Measurements from ENCODE around the gene NUDT16L1. TPM values are rescaled to one million over a fixed set of nuclear protein-coding genes. Genes with fewer than 3 reads are reported as not detected.
A peak's percentile ranks its signal among the peaks of the same experiment; 100 is the strongest.

The NUDT16L1 gene
- total RNA-seq, 1 experiment from 2014 or later, result 61.9 TPM

DNA sequence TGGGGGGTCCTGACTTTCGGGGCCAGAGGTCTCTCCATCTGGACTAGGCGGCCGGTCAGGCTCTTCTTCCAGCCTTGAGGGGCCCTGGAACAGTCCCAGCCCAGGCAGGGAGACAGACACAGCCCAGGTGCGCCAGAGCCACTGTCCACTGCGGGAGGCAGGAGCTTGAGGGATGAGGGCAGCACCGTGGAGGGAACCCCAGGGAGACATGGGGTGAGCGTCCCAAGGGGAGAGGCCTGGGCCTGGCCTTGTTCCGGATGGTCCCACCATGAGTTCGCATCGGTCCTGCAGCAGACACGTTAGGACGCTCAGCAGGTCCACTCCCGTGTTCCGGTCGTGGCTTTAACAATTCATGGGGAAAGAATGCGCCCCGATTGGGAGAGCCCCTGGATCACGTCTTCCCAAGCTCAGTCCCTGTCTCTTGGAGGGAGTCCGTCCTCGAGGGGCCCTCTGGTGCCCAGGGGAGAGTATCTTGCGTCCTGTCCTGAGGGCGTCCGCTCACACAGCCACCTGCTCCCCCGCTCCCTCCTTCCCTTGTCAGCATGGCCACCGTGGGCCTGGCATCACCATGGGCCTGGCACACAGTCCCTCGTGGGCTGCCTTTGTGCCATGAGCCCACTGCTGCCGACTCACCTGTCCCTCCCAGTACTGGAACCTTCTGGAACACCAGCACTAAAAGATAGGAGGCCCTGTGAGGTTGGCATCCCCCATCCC is 6.7 kb upstream of the NUDT16L1 start:
- peaks cover 51% of the 10 kb centered on the region for H3K36me3 ChIP-seq
- DNase-seq, result no peak
- no peaks in the 10 kb centered on the region for H3K9me3 ChIP-seq
- H3K4me3 ChIP-seq, result no peak overlapping the region
- H3K27me3 ChIP-seq, result no peaks in the 10 kb centered on the region

DNA sequence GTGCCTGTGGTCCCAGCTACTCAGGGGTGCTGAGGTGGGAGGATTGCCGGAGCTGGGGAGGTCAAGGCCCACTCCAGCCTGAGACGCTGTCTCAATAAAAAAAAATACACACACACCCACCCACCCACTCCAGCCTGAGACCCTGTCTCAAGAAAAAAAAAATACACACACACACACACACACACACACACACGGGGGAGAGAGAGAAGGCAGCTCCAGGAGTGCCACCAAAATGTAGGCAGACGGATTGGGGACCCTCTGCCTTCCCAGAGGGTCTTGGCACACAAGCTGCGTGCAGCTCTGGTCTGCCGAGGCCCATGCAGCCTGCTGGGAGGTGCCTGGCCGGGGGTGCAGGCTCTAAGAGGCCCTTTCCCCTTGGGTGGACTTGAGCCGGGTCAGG is 5.9 kb upstream of the NUDT16L1 start:
- DNase-seq, result no peak
- peaks cover 47% of the 10 kb centered on the region for H3K36me3 ChIP-seq

DNA sequence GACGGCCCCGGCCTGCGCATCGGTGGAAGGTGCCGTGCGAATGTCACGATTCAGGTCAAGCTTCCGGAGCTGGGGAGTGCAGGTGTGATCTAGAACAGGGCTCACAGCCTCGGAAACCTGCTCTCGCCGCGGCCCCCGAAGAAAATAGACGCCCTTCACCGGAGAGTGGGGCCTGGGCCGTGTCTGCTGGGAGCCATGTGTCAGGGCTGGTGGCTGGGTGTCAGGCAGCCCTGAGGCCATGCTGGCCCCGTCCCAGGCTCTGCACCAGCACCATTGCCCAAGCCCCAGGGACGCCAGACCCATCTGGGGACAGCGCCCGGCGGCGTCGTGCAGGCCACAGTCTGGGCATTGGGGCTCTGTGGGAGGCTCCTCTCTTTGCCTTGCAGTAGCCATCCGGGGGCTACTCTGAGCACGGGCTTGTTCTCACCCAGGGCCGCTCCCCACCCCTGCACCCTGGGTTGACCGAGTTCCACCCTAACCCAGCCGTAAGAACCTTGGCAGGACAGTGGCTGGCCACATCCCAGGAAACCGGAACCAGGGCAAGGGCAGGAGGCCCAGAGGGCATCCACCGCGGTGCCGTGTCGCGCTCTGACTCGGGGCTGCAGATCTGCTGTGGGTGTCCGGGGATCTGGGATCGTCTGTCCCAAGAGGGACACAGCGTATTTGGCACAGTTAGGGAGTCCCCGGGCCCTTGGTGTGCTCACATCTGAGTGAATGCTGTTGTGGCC is 5.3 kb upstream of the NUDT16L1 start:
- Histone ChIP-seq H3K27me3 (no peaks in the 10 kb centered on the region), H3K4me3 (no peak overlapping the region), H3K9me3 (no peaks in the 10 kb centered on the region), H3K36me3 (peaks cover 40% of the 10 kb centered on the region)
- no peak for DNase-seq

More for the DNA sequence above, 5.9 kb upstream of the NUDT16L1 start:
- H3K9me3 ChIP-seq, result no peaks in the 10 kb centered on the region
- no peaks in the 10 kb centered on the region for H3K27me3 ChIP-seq
- H3K4me3 ChIP-seq, result no peak overlapping the region

DNA sequence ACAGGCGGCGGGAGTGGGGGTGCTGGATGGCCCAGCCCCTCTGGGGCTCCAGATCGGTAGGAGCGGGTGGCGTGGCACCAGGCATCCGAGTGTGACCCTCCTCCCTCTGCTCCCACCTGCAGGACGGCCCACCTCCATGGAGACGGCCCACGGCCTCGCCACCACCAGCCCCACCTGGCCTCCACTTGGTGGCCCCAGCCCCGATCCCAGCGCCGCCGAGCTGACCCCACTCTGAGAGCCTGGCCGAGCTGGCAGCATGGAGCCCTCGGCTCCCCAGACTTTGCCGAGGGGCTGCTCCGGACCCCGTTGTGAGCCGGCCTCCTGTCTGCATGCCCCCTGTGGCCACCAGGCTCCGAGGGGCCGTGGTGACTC is 4.7 kb upstream of the NUDT16L1 start:
- DNase-seq, result no peak
- H3K27me3 ChIP-seq, result no peaks in the 10 kb centered on the region
- H3K9me3 ChIP-seq, result no peaks in the 10 kb centered on the region
- no peak overlapping the region for H3K4me3 ChIP-seq
- H3K36me3 ChIP-seq, result peaks cover 38% of the 10 kb centered on the region

DNA sequence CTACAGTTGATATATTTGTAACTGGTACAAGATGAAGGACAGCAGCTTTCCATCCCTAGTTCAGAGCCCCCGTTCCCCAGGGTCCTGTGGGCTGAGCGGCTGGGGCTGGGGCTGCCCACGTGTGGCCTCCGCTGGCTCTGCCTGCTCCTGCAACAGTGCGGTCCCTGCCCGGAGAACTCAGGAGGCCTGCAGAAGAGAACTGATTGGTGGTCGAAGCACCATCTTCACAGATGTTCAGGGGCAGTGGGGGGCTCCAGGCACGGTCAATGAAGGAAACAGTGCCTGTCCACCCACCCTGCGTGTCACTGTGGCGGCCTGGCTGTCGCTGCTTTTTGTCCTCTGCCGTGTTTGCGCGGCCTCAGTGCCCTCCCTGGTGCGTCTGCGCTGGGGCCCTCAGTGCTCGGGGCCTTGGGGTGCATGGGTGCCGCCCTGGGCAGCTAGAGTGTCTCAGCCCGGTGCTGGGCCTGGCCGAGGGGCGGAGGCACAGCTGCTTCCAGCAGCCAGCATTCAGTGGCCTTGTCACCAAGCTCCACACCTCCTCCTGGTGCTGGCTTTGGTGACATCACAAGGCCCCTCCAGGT is 4.2 kb upstream of the NUDT16L1 start:
- Histone ChIP-seq H3K9me3 (no peaks in the 10 kb centered on the region), H3K36me3 (peaks cover 35% of the 10 kb centered on the region), H3K27me3 (no peaks in the 10 kb centered on the region), H3K4me3 (no peak overlapping the region)
- no peak for DNase-seq

DNA sequence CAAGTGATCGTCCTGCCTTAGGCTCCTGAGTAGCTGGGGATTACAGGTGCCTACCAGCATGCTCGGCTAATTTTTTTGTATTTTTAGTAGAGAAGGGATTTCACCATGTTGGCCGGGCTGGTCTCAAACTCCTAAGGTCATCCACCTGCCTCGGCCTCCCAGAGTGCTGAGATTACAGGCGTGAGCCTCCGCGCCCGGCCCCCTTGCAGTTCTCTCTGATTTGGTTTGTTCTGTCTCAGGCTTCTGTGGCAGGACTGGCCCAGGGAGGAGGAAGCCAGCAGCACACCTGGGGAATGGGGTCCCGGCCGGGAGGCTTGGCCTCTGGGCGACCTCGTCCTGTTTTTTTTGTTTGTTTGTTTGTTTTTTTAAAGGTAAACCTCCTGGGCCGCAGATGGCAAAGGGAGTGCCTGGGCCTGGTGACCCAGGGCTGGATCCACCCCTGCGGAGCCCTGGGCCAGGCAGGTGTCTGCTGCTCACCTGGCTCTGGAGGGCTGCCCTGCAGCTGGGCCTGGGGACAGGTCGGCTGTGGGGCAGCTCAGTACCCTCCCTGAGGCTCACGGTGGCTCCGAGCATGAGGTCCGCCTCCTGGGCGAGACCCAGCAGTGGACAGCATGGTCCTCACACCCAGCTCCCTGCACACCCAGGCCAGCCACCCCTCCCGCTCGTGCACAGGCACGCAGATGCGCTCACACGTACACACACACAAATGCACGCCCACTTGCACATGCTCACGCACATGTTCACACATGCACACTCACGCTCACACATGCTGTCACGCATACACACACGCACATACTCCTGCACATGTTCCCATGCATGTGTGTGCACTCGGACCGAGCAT is 3.3 kb upstream of the NUDT16L1 start:
- DNase-seq, result no peak
- H3K27me3 ChIP-seq, result no peaks in the 10 kb centered on the region
- H3K36me3 ChIP-seq, result peaks cover 32% of the 10 kb centered on the region
- no peaks in the 10 kb centered on the region for H3K9me3 ChIP-seq
- no peak overlapping the region for H3K4me3 ChIP-seq

DNA sequence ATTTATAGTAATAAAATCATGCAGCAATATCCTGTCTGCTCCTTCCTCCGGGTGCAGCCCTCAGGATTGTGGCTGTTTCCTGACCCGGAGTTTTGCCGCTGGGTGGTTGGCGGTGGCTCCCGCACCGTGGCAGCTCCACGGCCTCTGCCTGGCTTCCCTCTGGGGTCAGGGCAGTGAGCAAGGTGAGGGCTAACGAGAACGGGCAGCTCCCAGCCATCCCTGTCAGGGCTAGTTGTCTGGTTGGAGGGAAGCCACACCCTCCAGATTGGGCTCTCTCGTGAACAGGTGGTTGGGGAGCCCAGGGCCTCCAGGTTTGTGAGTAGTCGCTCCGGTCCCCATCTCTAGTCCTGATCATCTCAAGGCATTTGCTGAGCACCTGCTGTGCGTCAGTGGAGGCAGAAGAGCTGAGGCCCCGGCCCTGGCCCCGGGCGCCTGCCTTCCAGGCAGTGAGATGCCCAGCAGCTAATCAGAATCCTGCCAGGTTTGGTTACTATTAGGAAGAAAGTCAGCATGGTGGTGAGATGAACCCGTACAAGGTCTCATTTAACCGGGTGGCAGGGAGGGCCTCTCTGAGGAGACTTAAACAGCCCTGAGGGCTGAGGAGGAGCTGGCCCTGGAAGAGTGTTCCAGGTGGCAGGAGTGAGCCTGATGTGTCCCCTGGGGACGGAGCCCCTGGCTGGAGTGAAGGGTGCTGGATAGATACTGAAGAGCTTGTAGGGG is 2.3 kb upstream of the NUDT16L1 start:
- no peaks in the 10 kb centered on the region for H3K27me3 ChIP-seq
- no peak for DNase-seq
- H3K36me3 ChIP-seq, result peaks cover 36% of the 10 kb centered on the region
- no peak overlapping the region for H3K4me3 ChIP-seq
- H3K9me3 ChIP-seq, result no peaks in the 10 kb centered on the region

DNA sequence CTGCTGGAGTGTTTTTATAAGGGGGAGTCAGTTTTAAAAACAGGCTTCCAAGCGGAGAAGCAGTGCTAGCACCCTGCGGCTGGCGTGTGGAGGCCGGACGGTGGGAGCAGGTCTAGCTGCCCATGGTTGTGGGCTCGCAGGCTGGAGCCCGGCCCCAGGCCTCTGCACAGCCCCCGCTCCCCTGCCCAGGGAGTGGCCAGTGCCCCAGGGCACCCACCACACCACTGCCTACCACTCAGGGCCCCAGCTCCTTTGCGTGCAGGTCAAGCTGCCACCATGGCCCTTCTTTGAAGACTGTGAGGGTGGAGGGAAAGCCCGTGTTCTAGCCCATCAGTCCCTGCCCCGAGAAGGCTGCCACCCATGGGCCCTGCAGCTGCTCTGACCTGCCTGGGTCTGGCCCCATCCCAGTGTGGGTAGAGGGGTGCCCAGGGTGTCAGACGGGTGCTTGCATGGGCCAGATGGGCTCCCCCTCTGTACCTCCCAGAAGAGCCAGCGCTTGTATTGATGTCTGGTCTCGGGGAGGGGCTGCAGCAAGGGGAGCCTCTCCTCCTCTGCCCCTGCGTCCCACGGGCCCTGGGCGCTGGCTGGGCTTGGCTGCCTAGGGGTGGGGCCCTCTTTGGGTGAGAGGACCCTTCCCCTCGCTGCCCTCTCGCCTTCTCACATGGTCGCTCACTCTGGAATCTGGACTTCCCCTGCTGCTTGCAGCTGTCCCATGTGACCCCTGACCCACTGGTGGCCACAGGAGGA is 1.5 kb upstream of the NUDT16L1 start:
- Histone ChIP-seq H3K36me3 (peaks cover 41% of the 10 kb centered on the region), H3K4me3 (no peak overlapping the region), H3K27me3 (no peaks in the 10 kb centered on the region), H3K9me3 (no peaks in the 10 kb centered on the region)
- no peak for DNase-seq

DNA sequence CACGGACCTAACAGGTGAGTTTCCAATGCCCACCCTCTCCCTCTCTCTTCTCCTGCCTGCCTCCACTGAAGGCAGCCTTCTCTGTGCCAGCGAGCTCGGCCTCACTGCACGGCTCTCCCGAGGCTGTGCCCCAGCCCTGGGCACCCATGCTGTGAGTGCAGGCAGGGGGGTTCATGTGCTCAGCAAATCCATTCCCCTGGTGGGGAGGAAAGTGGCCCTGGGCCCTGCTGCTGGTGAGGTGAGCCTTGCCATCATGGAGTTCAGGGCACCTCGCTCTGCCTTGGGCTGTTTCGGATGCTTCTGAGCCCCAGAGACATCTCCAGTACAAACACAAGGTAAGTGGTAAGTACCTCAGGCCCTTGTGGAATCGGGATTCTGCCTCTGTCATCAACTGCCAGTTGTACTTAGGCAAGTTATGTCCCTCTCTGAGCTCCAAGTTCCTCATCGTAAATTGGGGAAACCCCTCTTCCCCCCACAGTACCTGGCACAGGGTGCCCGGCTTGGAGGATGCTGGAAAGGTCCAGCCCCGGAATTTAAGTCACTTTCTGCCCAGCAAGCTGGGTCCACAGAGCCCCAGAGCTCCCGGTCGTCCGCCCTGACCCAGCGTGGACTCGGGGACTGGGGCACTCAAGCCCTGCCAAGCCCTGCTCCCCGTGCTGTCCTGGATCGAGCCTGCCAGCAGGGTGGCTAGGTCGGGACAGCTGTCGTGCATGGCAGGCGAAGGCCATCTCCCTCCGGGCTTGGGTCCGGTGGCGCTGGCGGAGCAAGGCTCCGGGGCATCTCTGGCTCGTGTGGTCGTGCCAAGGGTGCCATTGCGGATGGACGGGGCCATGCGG is 684 bp upstream of the NUDT16L1 start:
- Histone ChIP-seq H3K4me3 (peak overlapping the region; percentile 71), H3K36me3 (peaks cover 49% of the 10 kb centered on the region), H3K27me3 (no peaks in the 10 kb centered on the region), H3K9me3 (no peaks in the 10 kb centered on the region)
- DNase-seq, result no peak

DNA sequence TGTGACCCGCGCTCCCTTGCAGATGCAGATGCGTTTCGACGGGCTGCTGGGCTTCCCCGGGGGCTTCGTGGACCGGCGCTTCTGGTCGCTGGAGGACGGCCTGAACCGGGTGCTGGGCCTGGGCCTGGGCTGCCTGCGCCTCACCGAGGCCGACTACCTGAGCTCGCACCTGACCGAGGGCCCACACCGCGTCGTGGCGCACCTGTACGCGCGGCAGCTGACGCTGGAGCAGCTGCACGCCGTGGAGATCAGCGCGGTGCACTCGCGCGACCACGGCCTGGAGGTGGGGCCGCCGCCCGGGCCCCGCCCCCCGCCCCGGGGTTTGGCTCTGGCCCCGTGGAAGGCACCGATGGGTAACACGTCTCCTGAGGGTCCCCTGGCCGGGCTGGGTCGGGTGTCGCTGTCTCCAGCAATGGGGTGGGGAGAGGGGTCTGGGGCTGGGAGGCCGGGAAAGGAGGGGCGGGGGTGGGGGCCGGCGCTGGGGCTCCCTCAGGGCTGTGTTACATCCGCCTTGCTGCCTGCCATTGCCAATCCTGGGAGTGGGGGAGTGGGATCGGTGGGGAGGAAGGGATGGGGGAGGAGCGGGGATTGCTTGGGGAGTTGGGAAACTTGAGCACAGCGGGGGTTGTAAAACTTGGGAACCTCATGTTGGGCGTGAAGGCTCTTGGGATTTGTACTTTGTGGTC is 737 bp downstream of the NUDT16L1 start:
- peaks cover 49% of the 10 kb centered on the region for H3K36me3 ChIP-seq
- peak overlapping the region; percentile 71 for H3K4me3 ChIP-seq
- no peaks in the 10 kb centered on the region for H3K27me3 ChIP-seq
- no peaks in the 10 kb centered on the region for H3K9me3 ChIP-seq
- peak; percentile 38 for DNase-seq

DNA sequence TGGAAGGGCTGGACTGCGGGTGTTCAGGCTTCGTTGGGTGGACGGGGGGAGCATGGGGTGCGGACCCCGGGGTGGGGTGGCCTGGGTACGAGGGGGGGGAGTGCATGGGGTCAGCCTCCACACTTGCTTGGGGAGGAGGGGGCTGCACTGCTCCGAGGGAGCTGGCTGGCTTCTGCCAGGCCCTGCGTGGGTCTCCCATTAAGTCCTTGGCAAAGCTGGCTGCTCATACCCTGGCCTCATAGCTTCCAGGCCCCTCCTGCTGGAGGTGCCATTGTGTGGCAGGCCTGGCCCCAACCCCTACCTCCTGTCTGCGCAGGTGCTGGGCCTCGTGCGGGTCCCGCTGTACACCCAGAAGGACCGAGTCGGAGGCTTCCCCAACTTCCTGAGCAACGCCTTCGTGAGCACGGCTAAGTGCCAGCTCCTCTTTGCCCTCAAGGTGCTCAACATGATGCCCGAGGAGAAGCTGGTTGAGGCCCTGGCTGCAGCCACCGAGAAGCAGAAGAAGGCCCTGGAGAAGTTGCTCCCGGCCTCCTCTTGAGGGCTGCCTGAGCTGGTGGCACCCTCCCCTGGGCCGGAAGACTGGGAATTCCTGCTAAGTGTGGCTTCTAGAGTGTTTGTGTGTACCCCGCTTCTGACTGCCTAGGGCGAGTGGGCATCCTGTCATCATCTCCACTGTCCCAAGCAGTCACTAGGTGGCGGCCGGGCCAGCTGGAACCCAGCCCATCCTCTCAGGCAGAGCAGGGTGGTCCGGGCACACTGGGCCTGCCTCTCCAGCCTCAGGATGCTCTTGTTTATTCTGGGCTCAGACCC is 1.5 kb downstream of the NUDT16L1 start:
- Histone ChIP-seq H3K9me3 (no peaks in the 10 kb centered on the region), H3K36me3 (peaks cover 52% of the 10 kb centered on the region), H3K4me3 (peak overlapping the region; percentile 71), H3K27me3 (no peaks in the 10 kb centered on the region)
- no peak for DNase-seq

DNA sequence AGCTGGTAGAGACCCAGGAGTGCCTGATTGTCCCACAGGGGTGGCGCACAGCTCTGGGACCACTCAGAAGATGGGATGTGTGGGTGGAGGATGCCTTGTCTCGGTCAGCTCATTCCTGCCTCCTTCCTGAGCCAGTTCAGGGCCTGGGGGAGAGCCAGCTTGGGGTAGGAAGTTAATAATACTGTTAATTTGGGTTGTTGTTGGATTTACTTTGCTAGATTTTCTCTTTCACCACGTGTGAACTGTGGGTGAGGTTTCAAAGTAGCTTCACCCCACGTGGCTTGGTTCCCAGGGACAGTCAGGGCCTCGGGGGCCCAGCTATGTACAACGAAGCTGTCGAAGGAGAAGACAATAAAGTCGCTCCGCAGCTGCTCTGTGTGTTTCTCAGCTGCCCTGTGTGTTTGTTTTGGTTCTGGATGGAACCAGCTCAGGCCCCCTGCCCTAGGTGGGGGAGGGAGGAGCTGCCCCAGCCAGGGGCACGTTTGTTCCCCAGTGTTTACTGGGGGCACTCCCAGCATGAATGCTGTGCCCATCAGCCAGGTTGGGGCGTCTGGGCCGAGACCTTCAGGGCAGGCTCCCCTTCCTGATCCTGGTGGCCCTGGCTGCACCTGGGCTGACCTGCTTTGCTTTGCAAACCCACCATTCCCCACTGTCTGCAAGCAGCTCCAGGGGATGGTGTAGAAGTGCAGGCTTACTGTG is 2.3 kb downstream of the NUDT16L1 start:
- DNase-seq, result no peak
- Histone ChIP-seq H3K4me3 (no peak overlapping the region), H3K36me3 (peaks cover 54% of the 10 kb centered on the region), H3K27me3 (no peaks in the 10 kb centered on the region), H3K9me3 (no peaks in the 10 kb centered on the region)

DNA sequence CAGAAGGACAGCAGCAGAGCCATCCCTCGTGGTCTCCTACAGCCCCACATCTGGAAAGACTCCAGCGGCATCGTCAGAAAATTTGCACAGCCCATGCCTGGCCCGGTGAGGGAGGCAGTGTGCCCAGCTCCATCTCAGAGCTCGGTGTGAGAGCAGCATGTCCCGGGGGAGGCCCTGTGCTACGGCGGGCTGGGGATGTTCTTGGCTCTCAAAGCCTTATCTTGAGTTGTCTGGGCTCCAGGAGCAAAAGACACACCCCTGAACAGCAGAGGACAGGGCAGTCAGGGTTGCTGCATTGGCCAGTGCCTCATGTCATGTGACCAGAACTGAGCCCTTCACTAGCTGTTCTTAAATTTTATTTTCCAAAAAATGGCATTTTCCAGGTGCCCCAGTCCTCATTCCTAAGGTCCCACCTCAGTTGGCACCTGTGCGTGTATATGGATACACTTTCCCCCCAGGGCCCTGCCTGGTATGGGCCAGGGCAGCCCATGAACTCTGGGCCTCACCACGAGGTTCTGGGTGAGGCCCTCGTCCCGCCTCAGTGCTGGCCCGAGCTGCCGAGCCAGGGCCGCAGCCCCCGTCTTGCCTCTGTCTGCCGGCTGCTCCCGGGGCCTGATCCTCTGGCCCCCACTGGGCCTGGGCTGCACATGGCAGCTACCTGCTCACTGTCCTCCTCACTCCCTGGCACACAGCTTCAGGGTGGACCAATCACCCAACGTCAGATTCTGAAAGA is 3.0 kb downstream of the NUDT16L1 start:
- H3K9me3 ChIP-seq, result no peaks in the 10 kb centered on the region
- no peaks in the 10 kb centered on the region for H3K27me3 ChIP-seq
- no peak for DNase-seq
- no peak overlapping the region for H3K4me3 ChIP-seq
- H3K36me3 ChIP-seq, result peaks cover 61% of the 10 kb centered on the region

Data from MG63 (cell line).